HG03135 (cell line): Measurements from ENCODE around the gene ABI1.
A peak's percentile ranks its signal among the peaks of the same experiment; 100 is the strongest.

Experiments
- ATAC-seq: cut with Tn5 transposase; IDR thresholded peaks from one replicate; pipeline ENCODE4 v1.9.1; 2021; ENCODE audit warnings: mild to moderate bottlenecking, moderate library complexity; ENCODE audit not compliant: unreplicated experiment

The ABI1 gene

DNA sequence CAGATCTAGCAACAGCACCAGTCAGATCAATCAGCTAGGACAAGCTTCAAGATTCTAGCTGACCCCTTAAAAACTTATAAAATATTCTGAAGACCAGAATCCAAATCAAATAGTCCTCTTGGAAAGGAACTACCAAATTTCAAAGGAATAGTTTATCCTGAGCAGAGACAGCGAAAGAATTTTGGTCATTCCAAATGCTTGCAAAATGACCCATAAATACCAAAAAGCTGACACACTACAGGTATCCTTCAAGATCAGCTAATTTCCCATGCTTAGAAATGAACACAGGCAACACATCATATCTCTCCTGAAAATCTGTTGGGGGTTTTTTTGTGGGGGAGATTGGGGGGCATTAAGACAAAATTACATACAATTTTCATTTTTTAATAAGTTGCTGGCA lies 84.5 kb downstream of the ABI1 start:
- ATAC-seq: no peak

DNA sequence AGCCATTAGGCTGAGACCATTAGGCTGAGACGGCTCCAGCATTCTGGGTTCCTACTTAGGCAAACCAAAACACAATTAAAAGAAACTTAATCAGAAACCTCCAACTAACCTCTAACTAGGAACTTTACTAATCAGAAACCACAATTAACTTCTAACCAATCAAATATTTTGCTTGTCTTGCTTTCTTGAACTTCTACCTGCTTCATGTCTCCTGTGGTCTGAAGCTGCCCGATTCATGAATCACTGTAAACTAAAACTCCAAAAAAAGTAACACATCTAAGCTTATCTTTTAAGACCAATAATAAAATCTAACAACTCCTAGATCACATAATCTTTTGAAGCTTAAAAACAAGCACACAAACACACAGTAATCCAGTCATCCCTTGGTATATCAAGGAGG lies 87.1 kb downstream of the ABI1 start:
- ATAC-seq: no peak

DNA sequence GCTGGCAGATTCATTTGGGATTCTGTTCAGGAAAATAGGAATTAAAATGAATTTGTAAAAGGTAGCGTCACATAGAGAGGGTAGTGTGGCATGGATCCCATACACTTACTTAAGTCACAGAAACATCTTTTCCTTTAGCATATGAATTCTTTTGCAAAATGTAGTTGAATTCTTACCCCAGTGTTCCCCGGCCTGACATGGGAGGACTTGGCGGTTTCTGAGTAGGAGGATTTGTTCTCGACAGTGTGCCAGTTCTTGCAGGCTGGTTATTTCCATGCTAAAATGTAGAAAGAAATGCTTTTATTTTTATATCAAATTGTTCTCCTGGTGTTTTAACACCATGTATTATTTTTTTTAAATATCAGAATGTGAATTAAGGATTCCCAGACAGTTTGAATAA lies 90.7 kb downstream of the ABI1 start:
- no peak for ATAC-seq

DNA sequence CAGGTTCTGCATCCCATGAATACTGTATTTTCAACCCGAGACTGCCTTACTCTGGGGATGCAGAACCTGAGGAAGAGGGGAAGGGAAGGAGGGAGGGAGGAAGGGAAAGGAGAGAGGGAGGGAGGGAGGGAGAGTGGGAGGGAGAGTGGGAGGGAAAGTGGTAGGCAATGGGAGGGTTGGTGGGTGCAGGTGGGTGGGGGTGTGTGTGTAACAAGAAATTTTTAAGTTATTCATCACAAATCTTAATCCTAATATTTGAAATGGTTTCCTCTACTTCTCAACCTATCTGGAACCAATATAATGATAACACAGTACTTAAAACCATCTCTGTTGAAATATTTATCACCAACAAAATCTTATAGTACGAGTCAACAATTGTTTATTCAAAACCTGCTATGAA lies 95.2 kb downstream of the ABI1 start:
- ATAC-seq: no peak

DNA sequence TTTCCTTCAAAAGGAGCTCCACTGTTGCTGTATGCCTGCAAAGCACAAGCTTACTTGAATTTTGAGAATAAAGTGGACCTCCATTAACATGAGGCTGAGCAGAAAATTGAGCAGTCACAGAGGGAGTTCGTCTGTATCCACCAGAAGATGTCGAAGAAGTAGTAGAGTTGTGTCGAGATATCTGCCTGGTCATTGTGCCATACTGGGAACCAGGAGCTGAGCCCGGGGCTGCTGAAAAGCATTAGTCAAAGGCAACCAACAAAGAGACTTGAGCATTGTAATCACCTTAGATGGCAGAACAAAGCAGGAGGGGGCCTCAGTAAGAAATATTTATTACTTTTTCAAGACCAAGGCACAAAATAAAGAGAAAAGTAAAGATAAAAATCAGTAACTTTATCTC lies 101.8 kb downstream of the ABI1 start:
- no peak for ATAC-seq

DNA sequence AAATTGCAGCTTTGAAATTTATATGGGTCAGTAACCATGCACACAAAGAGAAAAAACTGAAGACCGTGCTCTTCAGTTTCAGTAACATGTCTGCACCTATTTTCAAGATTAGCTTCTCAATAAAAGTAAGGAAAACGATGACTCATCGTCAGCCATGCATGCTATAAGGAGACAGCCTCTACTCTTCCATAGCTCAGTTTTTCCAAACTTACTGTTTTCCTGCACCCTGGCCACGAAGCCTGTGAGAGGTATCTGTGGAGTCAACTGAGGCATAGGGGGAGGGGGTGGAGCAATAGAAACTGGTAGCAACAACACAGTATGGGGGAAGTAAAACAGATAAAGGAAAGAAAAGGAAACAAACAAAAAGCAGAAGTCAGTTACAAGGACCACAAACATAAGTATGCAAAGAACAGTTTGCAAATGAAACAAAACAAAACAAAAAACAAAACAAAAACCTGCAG lies 105.3 kb downstream of the ABI1 start:
- peak; percentile 95 for ATAC-seq

DNA sequence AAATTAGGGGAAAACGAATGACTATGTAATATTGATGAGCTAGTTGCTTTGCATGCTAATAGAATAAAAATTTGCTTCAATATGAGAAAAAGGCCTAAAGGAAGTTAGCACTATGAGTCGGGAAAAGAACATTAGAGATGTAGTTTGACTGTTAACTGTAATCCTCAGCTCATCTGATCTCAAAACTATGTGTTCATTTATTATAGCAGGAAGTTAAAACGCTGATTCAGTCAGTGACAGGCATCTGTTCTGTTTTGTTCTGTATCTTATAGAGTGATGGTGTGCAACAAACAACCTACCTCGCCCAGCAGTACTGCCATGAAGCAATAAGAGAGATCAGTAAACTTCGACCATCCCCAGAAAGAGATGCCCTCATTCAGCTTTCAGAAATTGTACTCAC lies 114.7 kb downstream of the ABI1 start:
- no peak for ATAC-seq

DNA sequence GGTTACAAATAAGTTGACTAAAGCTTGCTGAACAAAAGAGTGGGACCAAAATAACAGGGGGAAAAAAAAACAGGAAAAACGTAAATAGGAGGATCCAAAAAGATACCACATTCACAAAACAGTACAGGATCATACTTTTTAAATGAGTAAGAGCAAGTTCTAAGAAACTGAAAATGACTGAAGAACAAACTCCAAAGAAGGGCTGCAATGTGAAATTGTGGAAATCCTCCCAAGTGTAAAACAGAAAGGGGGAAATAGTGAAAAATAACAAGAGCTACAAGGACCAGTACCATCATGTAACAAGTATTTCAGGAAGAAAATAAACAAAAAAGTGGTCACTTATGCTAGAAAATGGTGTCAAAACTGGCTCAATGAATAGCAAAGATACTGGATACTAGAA lies 116.9 kb downstream of the ABI1 start:
- no peak for ATAC-seq

DNA sequence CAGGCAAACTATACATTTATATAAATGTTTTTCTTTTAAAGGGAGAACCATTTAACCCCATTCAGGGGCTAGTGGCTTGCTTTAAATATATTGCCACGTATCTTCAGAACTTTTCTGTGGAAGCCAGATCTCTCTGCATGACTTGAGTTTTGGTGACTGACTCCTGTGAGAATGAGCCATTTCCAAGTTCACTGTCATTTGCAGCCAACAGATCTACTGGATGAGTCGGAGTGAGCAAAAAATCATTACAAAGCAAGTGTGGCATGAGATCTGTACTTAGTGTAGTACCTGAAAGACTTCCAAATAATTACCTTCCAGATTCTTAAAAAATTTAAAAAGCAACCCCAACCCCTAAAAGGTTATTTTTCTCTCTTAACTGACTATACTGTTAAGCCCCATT lies 117.7 kb downstream of the ABI1 start:
- no peak for ATAC-seq

DNA sequence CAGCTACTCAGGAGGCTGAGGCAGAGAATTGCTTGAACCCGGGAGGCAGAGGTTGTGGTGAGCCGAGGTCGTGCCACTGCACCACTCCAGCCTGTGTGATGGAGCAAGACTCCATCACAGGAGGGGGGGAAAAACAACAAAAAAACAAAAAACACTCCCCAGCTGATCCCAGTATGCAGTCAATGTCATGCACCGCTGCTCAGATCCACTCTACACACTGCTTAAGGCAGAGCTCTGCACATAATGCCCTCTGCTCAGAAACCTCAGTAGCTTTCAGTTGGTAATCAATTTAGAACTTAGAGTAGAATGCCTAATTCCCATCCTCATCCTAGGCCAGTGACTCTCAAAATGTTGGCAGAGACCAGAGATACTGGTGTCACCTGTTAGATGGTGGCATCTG lies 119.4 kb downstream of the ABI1 start:
- ATAC-seq: no peak

DNA sequence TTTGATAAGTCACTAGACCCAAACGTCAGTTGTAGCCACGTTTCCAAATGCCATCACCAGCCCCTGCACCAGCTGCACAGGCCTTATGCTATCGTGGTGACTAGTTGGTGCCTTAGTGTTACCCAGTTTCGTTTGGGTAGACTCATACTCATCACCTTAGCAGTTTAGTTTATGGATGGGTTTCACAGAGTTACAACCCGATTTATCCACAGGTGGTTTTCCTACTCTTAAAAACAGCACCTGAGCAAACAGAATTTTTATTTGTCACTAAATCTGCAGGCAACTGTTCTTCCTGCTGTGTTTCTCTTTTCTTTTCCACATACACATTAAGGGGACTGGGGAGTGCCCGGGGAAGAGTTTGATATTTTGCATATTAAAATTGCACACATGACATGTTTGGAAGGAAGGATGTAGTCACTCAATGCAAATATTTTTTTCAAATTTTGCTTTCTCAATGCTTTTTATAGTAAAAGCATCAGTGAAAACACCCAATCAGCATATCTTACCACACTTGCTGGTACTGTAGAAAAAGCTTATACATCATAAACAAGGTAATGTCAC lies 121.6 kb downstream of the ABI1 start:
- no peak for ATAC-seq

DNA sequence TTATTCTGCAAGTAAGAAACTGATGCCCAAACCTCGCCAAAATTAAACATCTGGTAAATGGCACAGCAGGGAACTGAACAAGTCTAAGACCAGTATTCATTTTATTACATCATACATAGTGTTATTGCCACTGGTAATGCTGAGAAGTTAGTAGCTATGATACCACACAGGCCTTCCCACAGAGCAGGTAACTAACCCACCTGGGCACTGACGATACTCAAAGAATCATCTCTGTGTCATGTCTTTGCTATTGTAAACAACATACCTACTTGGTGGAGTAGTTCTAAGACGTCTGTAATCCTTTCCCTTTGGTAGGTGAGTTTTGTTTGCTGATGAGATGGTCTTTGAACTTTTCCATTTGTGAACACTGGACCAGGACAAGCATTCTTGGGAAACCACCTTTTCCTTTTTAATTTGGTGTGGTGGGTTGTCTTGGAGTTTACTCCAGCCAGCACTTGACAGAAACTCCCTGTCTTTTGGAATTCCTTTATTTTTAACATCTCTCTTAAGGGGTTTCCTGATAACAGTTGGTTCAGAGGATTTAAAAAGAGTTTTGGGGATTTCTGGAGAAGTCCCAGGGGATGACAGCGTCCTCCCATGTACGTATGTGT lies 122.4 kb downstream of the ABI1 start:
- no peak for ATAC-seq

DNA sequence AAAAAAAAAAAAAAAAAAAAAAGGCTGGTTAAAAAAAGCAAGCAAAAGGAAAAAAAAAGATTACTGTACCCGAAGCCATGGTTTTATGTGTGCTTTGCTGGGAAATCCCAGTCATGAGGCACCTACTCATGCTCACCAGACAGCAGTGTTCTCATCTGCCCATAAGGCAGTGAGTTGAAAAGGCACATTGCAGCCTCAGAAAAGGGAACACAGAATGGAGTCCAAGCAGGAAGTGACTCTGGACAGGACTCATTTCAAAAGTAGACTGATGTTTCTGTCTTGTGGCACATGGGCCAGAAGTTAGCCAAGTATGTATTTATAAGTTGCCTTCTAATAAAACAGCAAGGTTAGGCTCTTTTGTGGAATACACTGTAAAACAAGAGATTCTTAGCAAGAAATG lies 123.0 kb downstream of the ABI1 start:
- peak; percentile 80 for ATAC-seq

DNA sequence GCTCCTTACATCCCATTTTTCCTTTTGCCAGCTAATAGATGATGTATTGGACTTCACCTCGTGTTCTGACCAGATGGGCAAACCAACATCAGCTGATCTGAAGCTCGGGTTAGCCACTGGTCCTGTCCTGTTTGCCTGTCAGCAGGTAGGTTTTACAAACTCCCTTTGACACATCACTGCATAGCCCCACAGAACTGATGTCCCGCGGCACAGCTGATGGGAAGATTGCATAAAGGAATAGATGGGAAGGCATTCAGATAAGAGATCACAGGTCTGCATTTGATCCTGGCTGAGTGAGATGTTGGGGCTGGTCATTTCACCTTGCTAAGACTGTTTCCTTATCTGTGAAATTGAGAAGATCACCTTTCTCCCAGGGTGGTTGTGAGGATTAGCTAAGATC lies 125.3 kb downstream of the ABI1 start:
- no peak for ATAC-seq

DNA sequence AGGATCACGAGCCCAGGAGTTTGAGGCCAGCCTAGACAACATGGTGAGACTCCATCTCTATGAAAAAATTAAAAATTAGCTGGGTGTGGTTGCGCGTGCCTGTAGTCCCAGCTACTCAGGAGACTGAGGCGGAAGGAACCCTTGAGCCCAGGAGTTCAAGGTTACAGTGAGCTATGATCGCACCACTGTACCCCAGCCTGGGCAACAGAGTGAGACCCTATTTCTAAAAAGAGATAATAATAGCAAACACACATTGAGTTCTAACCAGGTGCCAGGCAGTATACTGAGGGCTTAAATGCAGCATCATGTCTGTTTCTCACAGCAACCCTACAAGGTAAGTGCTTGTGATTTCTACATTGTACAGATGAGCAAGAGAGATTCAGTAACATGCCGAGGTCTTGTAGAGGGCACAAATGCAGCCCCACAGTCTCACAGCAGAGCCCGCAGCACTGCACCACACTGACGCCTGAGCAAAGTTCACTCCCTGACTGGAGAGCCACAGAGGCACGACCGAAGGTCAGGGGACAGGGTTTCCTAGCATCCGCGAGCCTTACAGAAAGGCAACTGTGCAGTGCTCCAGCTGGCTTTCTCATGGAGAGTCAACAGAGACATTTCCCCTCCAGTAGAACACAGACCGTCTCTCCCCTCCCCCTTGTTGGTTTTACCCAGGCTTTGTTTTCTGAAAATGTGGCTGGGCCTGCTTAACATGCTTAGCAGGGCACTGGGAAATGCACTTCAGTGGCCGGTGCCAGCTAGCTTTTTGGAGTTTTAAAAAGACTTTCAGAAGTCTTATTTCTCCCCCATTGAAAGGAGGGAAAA lies 126.8 kb downstream of the ABI1 start:
- ATAC-seq: no peak

DNA sequence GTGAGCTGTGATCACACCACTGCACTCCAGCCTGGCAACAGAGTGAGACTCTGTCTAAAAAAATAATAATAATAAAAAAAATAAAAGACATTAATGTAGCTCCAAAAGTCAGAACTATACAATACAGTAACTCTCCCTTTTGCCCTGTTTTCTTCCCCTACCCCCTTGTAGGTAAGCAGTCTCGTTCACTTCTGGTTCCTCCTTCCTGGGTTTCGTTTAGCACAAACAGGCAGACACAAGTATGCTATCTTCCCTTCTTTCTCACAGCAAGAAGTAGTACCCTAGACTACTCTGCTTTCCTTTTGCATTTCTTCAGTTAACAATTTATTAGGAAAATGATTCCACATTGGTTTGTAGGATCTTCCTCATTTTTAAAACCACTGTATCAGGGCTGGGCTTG lies 130.2 kb downstream of the ABI1 start:
- ATAC-seq: no peak

DNA sequence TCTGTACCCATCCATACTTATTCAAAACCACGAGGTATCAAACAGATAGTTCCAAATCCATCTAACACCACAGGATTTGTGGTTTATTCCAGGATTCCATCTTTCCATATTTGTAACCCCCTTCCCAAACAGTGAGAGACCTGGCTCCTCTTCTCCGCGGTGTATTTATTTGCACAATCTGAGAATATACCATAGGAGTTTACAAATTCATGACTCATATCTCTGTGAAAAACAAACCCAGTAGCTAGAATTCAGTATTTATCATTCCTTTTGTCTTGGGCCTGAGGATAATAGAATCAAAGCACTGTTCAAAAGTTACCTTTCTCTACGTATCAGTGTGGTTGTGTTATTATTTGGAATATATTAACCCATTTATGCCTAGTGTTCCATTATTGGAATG lies 131.4 kb downstream of the ABI1 start:
- no peak for ATAC-seq

DNA sequence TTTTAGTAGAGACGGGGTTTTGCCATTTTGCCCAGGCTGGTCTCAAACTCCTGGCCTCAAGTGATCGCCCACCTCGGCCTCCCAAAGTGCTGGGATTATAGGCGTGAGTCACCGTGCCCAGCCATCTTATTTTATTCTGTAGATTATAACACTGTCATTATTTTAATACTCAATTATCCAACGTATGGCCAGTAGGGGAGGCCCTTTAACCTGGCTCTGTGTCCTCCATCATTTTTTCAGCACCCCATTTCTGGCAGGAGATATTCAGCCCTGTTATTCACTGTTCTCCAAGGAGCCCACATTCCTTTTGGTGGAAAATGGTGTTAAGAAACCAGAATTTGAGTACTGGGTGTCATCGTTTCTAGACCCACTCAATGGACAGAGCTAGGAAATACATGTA lies 131.8 kb downstream of the ABI1 start:
- no peak for ATAC-seq

DNA sequence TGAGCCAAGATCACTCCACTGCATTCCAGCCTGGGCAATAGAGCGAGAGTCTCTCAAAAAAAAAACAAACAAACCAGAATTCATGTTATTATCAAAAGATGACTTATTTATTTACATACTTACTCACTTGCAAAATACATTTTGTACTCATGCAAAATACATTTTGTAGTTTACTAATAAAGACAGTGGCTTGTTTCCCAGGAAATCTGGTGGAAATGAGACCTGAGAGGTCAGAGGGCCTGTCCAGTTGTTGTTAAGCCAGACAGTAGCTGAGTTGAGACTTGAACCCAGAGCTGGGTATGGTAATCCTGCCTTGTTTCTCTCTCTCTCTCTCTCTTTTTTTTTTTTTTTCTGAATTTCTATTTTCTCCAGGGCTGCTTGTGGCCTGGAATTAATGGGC lies 133.8 kb downstream of the ABI1 start:
- ATAC-seq: no peak

DNA sequence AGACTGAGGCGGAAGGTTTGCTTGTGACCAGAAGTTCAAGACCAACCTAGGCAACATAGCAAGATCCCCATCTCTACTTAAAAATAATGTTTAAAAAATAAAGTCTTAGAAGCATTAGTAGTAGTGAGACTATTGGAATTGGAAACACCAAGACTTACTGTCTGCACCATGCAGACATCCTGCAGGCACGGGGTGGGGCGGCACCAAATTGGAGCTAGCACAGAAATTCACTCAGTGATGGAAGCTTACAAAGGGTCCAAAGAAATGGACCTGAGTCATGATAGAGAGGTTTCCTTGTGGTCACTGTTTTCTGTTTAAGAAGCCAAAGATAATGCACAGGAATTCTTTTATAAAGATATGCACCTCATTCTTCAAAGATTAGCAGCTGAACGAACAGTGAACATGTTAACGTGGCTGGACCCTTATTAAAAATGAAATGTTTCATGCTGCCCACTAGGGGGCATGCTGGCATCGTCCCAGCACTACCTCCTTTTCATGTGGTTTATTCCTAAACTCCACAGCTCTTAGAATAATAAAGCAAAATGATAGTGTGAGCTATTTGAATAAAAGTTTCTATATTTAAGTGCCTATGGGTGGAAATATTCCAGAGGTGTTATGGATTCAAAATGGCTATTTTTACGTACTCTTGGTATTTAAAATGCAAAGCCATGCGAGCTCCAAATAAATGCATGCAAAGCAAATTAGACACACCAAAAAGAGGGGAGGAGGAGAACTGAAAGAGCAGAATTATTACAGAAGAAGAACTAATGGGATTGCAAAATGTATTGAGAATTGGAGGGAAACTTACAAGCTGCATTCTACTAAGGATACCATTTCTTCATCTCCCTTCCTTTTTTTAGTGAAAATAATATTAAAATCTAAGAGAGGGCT lies 134.7 kb downstream of the ABI1 start:
- no peak for ATAC-seq

DNA sequence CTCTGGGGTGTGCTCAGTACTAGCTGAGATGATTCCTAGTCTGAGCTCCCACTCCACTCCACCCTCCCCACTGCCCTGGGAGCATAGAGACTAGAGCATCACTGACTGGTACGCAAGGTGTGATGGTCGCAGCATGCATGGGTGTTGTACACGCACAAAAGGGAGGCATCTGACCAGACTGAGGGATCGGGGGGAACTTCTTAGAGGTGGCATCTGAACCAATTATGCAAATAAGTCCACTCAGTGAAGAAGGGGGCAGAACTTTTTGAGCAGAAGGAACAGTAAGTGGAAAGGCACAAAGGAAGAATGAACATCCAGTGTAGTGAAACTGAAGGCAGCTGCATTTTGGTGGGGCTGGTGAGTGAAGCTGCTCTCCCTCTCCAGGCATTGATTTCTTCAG lies 137.7 kb downstream of the ABI1 start:
- ATAC-seq: no peak
